Natural killer cell treated with Interleukin-12 subunit alpha and Interleukin-12 subunit beta and Interleukin-15 and Interleukin-18, amount 100 ng/mL, for 72 hours (primary cell): ENCODE measurements around the gene OPA3. TPM values are rescaled to one million over a fixed set of nuclear protein-coding genes. Genes with fewer than 3 reads are reported as not detected.
"Not testable (repeated sequence)": the region's sequence is repeated elsewhere in the genome, so short reads cannot be mapped to it uniquely, and the experiment has no call there.

ENCODE experiments used
- ATAC-seq, 2 donors: fragments of 150-1000 bp; cut with Tn5 transposase in 1 of 2; sonication (Bioruptor Pico), chemical (Tn5 transposase) in 1 of 2; 2 replicates each; pipeline ENCODE4 v1.10.0; 2021
- DNase-seq: peaks from one replicate; pipeline ENCODE4 v3.0.0; 2022; ENCODE audit warnings: low spot score
- H3K27ac Mint-ChIP-seq, 2 donors: 1 replicate in 1 of 2; 2 replicates in 1 of 2; pipeline ENCODE4 v1.8.0; 2022; ENCODE audit warnings: mixed read lengths in 2 of 2, mild to moderate bottlenecking in 1 of 2, moderate library complexity in 1 of 2
- H3K27me3 Mint-ChIP-seq, 2 donors: 1 replicate in 1 of 2; 2 replicates in 1 of 2; pipeline ENCODE4 v1.8.0; 2022; ENCODE audit warnings: mixed read lengths in 2 of 2
- H3K36me3 Mint-ChIP-seq: one replicate; pipeline ENCODE4 v1.8.0; 2022; ENCODE audit warnings: mixed read lengths
- H3K4me1 Mint-ChIP-seq, 2 donors: 1 replicate in 1 of 2; 2 replicates in 1 of 2; pipeline ENCODE4 v1.8.0; 2022; ENCODE audit warnings: low read depth in 2 of 2, mixed read lengths in 2 of 2, mild to moderate bottlenecking in 1 of 2
- H3K4me3 Mint-ChIP-seq: one replicate; pipeline ENCODE4 v1.8.0; 2022; ENCODE audit warnings: mixed read lengths
- H3K9me3 Mint-ChIP-seq: 2 replicates; pipeline ENCODE4 v1.8.0; 2022; ENCODE audit warnings: mixed read lengths
- total RNA-seq, 2 donors: library from RNA; stranded (reverse); gene quantifications; one replicate each; pipeline ENCODE4 v1.2.3, GENCODE V29; 2022

Gene OPA3
- total RNA-seq, 2 donors from 2014 or later = 17.0 to 17.5 TPM

DNA sequence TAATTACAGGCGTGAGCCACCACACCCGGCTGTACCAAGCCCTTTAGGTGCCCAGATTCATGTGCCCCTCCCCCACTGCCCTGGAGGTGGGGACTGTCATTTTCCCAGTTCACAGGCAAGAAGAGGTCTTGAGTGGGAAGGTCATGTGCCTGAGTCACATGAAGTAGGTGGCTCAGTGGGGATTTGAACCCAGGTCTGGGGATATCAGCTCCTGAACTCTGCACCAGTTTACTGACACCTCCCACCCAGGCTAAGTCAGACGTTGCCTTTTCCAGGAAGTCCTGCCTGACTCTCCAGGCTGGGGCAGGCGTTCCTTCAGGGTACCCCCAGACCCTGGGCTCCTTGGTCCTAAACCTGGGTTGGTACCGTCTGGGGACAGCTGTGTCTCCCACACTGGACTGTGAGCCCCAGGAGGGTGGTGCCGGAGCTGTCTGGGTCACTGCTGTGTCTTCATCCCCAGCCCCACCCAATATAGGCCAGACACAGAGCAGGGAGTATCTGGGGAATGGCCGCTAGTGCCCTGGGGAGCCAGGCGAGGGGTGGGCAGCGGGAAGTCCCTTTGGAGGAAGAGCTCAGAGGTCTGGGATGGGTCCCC is 68.7 kb downstream of the OPA3 start:
- Mint-ChIP-seq H3K27ac (peak overlapping the region; percentile 93 to 96), H3K36me3 (peaks cover 19% of the 10 kb centered on the region), H3K27me3 (no peaks in the 10 kb centered on the region), H3K4me1 (peaks cover 46 to 51% of the 10 kb centered on the region in 2 donors), H3K9me3 (no peaks in the 10 kb centered on the region), H3K4me3 (peak overlapping the region; percentile 63)
- ATAC-seq = peak; percentile 14 to 51
- no peak for DNase-seq

DNA sequence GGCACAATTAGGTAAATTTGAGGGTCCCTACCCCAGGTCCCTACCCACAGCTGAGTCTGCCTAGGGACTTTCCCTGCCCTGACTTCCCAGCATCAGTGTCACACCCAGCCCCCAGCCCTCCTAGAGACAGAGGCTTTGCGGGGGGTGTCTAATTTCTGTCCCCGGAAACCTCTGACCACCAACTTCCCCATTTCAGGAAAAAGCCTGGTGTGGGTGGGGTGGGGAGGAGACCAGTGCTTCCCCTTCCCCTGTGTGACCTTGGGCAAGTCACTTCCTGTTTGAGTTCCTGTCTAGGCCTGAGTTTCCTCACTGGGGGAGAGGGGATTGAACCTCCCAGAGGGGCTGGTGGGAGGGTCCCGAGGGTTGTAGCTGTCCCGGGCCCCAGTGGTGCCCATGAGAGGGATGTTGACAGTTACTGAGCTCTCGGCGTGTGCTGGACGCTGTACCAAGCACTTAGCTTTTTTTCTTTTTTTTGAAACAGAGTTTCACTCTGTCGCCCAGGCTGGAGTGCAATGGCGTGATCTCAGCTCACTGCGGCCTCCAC is 69.4 kb downstream of the OPA3 start:
- peak; percentile 87 for DNase-seq
- Mint-ChIP-seq H3K27ac (peak overlapping the region; percentile 93 to 96), H3K27me3 (no peaks in the 10 kb centered on the region), H3K4me3 (peak overlapping the region; percentile 63), H3K9me3 (no peaks in the 10 kb centered on the region), H3K4me1 (peaks cover 49 to 58% of the 10 kb centered on the region in 2 donors), H3K36me3 (peaks cover 21% of the 10 kb centered on the region)
- peak; percentile 82 to 85 for ATAC-seq

DNA sequence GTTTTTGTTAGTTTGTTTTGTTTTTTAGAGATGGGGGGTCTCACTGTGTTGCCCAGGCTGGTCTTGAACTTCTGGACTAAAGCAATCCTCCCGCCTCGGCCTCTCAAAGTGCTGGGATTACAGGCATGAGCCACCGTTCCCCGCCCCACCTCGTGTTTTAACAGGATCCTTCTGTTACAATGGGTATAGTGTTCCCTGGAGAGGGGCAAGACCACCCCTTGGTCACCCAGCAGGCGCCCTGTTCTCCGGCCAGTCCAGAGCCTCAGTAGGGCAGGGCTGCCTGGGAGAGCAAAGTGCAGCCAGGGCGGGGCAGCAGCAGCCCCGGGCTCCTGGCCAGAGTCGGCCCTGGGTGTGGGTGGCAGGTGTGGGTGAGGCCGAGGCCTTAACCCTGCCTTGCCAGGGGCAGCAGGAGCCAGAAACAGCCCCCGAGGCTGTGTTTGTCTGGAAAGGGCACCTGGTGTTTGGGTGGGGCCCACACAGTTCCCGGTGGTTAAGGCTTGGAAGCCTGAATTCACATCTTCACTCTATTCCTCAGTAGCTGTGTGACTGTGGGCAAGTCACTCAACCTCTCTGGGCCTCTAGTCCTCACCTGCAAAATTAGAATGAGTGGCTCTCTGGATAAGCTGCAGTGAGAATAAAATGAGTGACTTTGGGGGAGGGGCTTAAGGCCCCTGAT is 70.1 kb downstream of the OPA3 start:
- peak overlapping the region; percentile 83 for H3K4me3 Mint-ChIP-seq
- peaks cover 54 to 65% of the 10 kb centered on the region in 2 donors for H3K4me1 Mint-ChIP-seq
- no peaks in the 10 kb centered on the region for H3K27me3 Mint-ChIP-seq
- DNase-seq (no peak), ATAC-seq (peak; percentile 34 to 54)
- peak overlapping the region; percentile 93 to 96 for H3K27ac Mint-ChIP-seq
- H3K9me3 Mint-ChIP-seq = no peaks in the 10 kb centered on the region
- H3K36me3 Mint-ChIP-seq = peaks cover 28% of the 10 kb centered on the region

DNA sequence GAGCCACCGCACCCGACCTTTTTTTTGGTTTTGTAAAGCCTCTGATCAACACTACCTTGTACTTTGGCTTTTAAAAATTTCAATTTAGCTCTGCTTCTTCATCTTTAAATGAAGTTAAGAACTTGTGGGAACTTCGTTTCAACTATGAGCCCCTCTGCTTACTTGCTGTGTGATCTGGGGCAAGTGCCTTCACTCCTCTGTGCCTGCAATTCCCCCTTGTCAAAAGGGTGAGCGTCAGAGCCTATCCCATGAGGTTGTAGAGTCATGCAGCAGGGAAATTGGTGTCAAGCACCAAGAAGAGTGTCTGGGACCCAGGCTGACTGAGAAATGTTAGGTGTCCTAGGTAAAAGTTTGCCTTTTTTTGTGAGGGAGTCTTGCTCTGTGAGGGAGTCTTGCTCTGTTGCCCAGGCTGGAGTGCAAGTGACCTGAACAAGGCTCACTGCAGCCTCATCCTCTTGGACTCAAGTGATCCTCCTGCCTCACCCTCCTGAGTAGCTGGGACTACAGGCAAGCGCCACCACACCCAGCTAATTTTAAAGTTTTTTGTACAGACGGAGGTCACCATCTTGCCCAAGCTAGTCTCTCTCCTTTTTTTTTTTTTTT is 71.6 kb downstream of the OPA3 start:
- peaks cover 33% of the 10 kb centered on the region for H3K36me3 Mint-ChIP-seq
- no peaks in the 10 kb centered on the region for H3K9me3 Mint-ChIP-seq
- H3K4me1 Mint-ChIP-seq = peaks cover 49 to 71% of the 10 kb centered on the region in 2 donors

DNA sequence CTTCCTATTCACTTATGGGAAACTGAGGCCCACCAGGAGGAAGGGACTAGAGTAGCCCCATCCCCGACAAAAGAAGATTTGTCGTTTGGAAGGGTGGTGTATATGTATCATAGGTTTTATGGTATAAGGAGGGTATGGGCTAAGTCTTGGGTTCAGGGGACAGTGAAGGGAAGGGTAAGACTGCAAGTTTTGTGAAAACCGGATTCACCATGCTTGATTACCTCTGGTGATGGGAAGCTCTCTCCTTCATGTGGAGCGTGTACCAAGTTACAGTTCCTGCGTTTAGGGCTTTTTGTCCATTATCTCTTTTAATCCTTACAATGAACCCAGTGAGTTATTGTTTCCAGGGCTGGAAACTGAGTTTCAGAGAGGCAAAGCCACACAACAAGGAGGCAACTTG is 73.5 kb downstream of the OPA3 start:
- H3K36me3 Mint-ChIP-seq = peaks cover 26% of the 10 kb centered on the region
- ATAC-seq (no peak), DNase-seq (no peak)
- no peaks in the 10 kb centered on the region for H3K27me3 Mint-ChIP-seq
- peak overlapping the region; percentile 100 for H3K4me3 Mint-ChIP-seq
- H3K27ac Mint-ChIP-seq = peak overlapping the region; percentile 85 to 96
- no peaks in the 10 kb centered on the region for H3K9me3 Mint-ChIP-seq
- H3K4me1 Mint-ChIP-seq = peaks cover 38 to 59% of the 10 kb centered on the region in 2 donors

More for the DNA sequence above, 71.6 kb downstream of the OPA3 start:
- ATAC-seq (no peak), DNase-seq (no peak)
- Mint-ChIP-seq H3K4me3 (peak overlapping the region; percentile 83), H3K27me3 (no peaks in the 10 kb centered on the region), H3K27ac (peak overlapping the region; percentile 93 to 96)

DNA sequence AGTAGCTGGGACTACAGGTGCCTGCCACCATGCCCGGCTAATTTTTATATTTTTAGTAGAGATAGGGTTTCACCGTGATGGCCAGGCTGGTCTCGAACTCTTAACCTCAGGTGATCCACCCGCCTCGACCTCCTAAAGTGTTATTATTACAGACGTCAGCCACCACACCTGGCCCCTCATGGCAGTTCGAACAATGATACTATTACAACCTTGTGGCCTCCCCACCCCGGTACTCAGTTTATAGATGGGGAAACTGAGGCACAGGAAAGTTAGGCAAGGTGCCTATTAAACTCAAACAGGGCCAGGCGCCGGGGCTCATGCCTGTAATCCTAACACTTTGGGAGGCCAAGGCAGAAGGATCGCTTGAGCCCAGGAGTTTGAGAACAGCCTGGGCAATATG is 74.2 kb downstream of the OPA3 start:
- Mint-ChIP-seq H3K36me3 (peaks cover 26% of the 10 kb centered on the region), H3K27ac (peak overlapping the region; percentile 85 to 96), H3K4me1 (peaks cover 35 to 59% of the 10 kb centered on the region in 2 donors), H3K4me3 (peak overlapping the region; percentile 100)
- not testable (repeated sequence) for H3K27me3 Mint-ChIP-seq, ATAC-seq, H3K9me3 Mint-ChIP-seq
- DNase-seq = peak; percentile 22

DNA sequence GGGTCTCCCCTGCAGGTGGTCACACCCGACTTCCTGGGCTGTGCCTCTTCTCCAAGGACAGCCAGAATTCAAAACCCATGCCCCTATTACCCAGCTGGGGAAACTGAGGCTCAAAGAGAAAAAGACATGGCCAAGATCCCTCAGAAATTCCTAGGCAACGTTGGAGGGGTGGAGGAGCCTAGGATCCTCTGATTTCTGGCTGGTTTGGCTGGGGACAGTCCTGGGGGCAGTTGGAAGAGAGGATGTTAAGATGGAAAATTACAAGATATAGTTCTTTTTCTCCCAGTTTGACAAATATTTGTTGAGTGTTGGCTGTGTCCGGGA is 74.9 kb downstream of the OPA3 start:
- Mint-ChIP-seq H3K9me3 (no peaks in the 10 kb centered on the region), H3K4me1 (peaks cover 35 to 52% of the 10 kb centered on the region in 2 donors), H3K27ac (peak overlapping the region; percentile 85 to 96), H3K36me3 (peaks cover 26% of the 10 kb centered on the region), H3K27me3 (no peaks in the 10 kb centered on the region), H3K4me3 (peak overlapping the region; percentile 100)
- ATAC-seq = no peak
- no peak for DNase-seq

DNA sequence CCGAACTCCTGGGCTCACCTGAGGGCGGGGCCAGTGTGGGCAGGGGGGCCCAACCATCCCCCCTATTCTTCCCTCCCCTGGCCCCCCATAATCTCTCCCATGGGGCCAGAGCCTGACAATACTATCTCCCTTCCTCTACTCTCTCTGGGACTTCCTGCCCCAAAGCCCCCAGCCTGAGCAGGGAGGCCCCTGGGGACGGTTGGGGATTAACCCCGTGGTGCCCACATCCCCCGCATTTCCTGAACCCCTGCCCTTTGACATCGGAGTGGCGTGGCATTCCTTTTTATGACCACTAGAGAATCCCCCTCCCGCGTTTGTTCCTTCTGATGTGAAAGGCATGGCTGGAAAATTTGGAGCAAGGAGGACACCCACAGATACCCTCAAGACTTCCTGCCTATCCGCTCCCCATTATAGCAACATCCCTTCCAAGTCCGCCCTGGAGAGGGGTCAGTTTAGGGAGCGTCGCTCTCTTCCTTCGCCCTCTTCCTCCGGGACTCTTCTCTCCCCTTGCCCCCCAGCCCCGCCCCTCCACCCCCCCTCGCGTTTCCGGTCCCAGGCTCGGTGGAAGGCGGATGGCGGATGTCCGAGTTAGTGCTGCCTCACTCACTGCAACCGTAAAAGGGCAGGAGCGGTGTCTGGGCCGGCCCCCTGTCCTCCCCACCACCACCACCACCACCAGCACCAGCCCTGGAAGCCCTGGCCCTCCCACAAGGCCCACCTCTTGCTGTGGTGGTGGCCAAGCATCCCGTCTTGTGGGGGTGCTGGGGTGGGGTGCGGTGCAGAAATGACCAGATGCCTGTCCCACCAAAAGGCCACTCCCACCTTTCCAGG is 75.5 kb downstream of the OPA3 start:
- Mint-ChIP-seq H3K9me3 (no peaks in the 10 kb centered on the region), H3K27me3 (no peaks in the 10 kb centered on the region), H3K4me1 (peaks cover 34 to 50% of the 10 kb centered on the region in 2 donors), H3K36me3 (peaks cover 26% of the 10 kb centered on the region), H3K4me3 (peak overlapping the region; percentile 100), H3K27ac (peak overlapping the region; percentile 85 to 96)
- DNase-seq (peak; percentile 86), ATAC-seq (peak; percentile 55 to 66)

DNA sequence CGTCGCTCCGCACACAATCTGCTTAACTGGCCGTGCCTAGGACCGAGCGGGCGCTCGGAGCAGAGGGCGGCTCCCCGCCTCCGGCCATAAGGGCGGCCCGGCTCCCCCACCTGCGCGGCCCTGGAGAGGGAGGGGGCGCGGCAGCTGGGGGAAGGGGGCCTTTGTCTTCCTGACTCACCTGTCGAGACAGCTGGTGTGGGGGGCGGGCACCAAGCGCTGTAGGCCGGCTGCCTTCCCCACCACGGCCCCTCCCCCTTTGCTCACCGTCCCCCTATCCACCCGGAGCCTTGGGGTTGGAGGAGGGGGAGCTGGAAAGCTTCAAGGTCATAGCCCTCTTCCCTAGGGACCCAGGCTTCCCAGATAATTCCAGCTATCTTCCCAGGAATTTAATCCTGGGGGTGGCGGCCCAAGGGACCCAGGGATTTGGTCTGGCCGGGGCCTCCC is 76.2 kb downstream of the OPA3 start:
- ATAC-seq = no peak
- peak overlapping the region; percentile 91 to 96 for H3K27ac Mint-ChIP-seq
- no peaks in the 10 kb centered on the region for H3K27me3 Mint-ChIP-seq
- DNase-seq = peak; percentile 63
- no peaks in the 10 kb centered on the region for H3K9me3 Mint-ChIP-seq
- H3K36me3 Mint-ChIP-seq = peaks cover 23% of the 10 kb centered on the region
- H3K4me3 Mint-ChIP-seq = peak overlapping the region; percentile 100
- H3K4me1 Mint-ChIP-seq = peaks cover 31 to 44% of the 10 kb centered on the region in 2 donors

DNA sequence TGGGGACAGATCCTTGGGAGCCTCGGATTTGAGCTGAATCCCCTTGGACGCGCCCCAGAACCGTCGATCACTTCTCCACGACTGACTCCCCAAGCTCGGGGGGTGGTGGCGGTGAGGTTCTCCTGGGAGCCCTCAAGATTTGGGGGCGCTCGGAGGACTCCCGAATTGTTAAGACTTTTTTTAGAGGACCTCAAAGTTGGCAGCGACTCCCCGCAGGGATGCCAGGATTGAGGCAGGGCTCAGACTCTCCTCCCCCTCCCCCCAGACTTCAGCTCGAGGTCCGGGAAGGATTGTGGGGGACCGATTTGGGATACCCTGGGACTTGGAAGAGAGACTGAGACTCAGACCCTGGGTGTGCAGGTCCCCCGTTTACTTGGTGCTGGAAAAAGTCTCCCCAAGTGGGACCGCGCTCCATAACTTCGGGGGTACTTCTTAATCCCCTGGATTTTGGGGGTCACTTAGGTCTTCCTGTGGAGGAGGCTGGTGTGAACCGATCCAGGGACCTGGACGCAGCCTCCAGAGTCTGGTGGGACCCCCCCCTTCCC is 76.7 kb downstream of the OPA3 start:
- DNase-seq (no peak), ATAC-seq (no peak)
- no peaks in the 10 kb centered on the region for H3K9me3 Mint-ChIP-seq
- H3K27me3 Mint-ChIP-seq = no peaks in the 10 kb centered on the region
- H3K27ac Mint-ChIP-seq = peak overlapping the region; percentile 91 to 96
- peak overlapping the region; percentile 100 for H3K4me3 Mint-ChIP-seq
- H3K4me1 Mint-ChIP-seq = peaks cover 29 to 41% of the 10 kb centered on the region in 2 donors
- H3K36me3 Mint-ChIP-seq = peaks cover 21% of the 10 kb centered on the region

DNA sequence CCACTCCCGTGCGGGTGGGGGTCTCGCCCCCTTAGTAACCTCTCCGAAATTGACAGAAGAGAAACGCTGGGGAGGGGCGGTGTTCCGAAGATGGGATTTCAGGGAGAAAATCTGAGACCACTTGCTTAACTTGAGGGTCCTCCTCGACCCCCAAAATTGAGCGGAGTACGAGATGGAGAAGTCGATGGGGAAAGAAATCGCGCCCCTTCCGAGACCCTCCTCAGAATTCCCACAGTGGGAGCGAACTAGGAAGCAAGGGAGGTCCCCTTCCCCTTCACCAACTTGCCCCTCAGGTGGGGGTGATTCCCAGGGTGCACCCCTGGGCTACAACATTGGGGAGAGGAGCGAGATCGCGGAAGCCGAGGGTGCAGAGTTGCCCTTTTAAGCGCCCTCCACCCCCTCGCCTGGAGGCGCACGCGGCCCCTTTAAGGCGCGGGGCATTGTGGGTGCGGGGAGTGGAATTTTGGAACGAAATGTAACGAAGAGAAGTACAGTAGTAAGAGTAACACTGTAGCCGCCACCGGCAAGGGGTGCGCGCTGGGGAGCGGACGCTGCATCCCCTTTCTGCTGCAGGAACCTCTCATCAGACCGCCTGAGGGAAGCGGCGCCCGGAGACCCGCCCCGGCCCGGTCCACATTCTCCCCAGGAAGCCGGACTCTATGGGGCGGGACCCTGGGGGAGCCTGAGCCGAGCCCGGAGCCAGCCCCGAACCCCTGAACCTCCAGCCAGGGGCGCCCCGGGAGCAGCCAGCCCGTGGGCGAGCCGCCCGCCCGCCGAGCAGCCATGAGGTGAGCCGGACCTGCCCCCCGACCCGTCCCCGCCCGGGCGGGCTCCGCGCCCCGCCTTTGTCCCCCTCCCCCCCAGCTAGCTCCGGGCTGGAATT is 77.4 kb downstream of the OPA3 start, which contains the start of gene VASP:
Gene VASP, plus strand, starts transcription at position 491 of the 883 bp plus-strand sequence. Its CDS starts 293 bp downstream, at position 784.
- ATAC-seq (peak; percentile 79 to 82), DNase-seq (peak; percentile 95)
- H3K4me3 Mint-ChIP-seq = peak within 1 kb of the TSS; percentile 100
- H3K27me3 Mint-ChIP-seq = no peaks in the 10 kb centered on the region
- peaks cover 19% of the 10 kb centered on the region for H3K36me3 Mint-ChIP-seq
- H3K4me1 Mint-ChIP-seq = peaks cover 26 to 36% of the 10 kb centered on the region in 2 donors
- peak within 1 kb of the TSS; percentile 91 to 96 for H3K27ac Mint-ChIP-seq
- no peaks in the 10 kb centered on the region for H3K9me3 Mint-ChIP-seq

DNA sequence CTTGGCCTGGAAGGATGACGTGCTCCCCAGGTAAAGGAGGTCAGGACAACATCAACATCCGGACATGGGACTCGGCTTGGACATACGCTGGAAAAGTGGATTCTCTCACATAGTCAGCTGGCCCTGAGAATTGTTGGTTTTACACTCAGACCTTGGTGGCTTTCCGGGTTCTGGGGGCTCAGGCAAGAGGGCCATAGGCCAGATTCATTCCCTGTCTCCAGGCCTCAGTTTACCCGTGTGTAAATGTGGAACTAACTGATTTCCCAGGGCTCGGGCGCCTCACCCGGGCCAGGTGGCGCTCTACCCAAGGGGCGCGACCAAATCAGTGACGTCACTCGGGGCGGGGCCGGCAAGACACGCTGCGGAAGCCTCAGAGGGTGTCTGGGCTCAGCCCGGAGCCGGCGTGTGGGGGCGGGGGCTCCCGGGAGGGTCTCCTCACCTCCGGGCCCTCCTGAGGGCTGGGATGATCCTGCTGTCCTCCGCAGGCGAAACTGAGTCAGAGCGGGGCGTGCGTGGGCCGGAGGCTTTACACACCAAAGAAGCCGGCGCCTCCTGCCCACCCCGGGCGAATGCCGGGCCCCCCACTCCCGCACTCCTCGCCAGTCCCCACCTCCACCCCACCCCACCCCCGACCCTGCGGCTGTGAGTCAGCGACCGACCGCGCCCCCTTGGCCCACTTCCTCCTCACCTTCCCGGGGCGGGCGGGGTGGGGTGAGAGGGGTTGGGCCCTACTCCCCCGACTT is 78.2 kb downstream of the OPA3 start:
- peak; percentile 85 to 87 for ATAC-seq
- H3K27ac Mint-ChIP-seq = peak overlapping the region; percentile 91 to 96
- peaks cover 21 to 31% of the 10 kb centered on the region in 2 donors for H3K4me1 Mint-ChIP-seq
- H3K9me3 Mint-ChIP-seq = no peaks in the 10 kb centered on the region
- no peaks in the 10 kb centered on the region for H3K27me3 Mint-ChIP-seq
- peak overlapping the region; percentile 96 for H3K4me3 Mint-ChIP-seq
- peak; percentile 97 for DNase-seq
- peaks cover 19% of the 10 kb centered on the region for H3K36me3 Mint-ChIP-seq
